GM18519 (cell line): Measurements from ENCODE around the gene UBE2D4.
"Not testable (repeated sequence)": the region's sequence is repeated elsewhere in the genome, so short reads cannot be mapped to it uniquely, and the experiment has no call there.

Experiments
- ATAC-seq: cut with Tn5 transposase; IDR thresholded peaks from one replicate; pipeline ENCODE4 v1.9.1; 2021; ENCODE audit warnings: mild to moderate bottlenecking, moderate library complexity; ENCODE audit not compliant: unreplicated experiment, low FRiP score

Gene UBE2D4

GRCh38 chr7:43925984-43926797 is at the start of gene UBE2D4:
TSS of gene UBE2D4 (plus strand) at chr7:43926436. CDS start at chr7:43926533, 97 bp downstream.
- peak; percentile 67 for ATAC-seq

- ATAC-seq = no peak
Observed at GRCh38 chr7:43876976-43877745, 49.1 kb upstream of the UBE2D4 start.

GRCh38 chr7:43877968-43878864 is 48.0 kb upstream of the UBE2D4 start:
- ATAC-seq = no peak

GRCh38 chr7:43878867-43879266 is 47.4 kb upstream of the UBE2D4 start:
- ATAC-seq = no peak

GRCh38 chr7:43879477-43879876 is 46.8 kb upstream of the UBE2D4 start:
- ATAC-seq = no peak

GRCh38 chr7:43880596-43880995 is 45.6 kb upstream of the UBE2D4 start:
- no peak for ATAC-seq

GRCh38 chr7:43884209-43884608 is 42.0 kb upstream of the UBE2D4 start:
- no peak for ATAC-seq

GRCh38 chr7:43884617-43885016 is 41.6 kb upstream of the UBE2D4 start:
- ATAC-seq = no peak

- ATAC-seq = no peak
Observed at GRCh38 chr7:43888993-43889945, 37.0 kb upstream of the UBE2D4 start.

GRCh38 chr7:43890468-43890867 is 35.8 kb upstream of the UBE2D4 start:
- no peak for ATAC-seq

GRCh38 chr7:43891069-43891955 is 34.9 kb upstream of the UBE2D4 start:
- no peak for ATAC-seq

GRCh38 chr7:43895847-43896415 is 30.3 kb upstream of the UBE2D4 start:
- ATAC-seq = no peak

- ATAC-seq = not testable (repeated sequence)
Observed at GRCh38 chr7:43898571-43898970, 27.7 kb upstream of the UBE2D4 start.

- ATAC-seq = no peak
Observed at GRCh38 chr7:43902542-43903054, 23.6 kb upstream of the UBE2D4 start.

- ATAC-seq = no peak
Observed at GRCh38 chr7:43904533-43905208, 21.6 kb upstream of the UBE2D4 start.

GRCh38 chr7:43905209-43905946 is 20.9 kb upstream of the UBE2D4 start:
- ATAC-seq = no peak

- peak; percentile 26 for ATAC-seq
Observed at GRCh38 chr7:43905956-43906330, 20.3 kb upstream of the UBE2D4 start.
